Uterus (tissue), 4 donors: ENCODE results near the gene GBE1. TPM values are rescaled to one million over a fixed set of nuclear protein-coding genes. Genes with fewer than 3 reads are reported as not detected.

Source experiments
- DNase-seq, 2 donors: peaks; one replicate each; pipeline ENCODE4 v3.0.0-alpha.2; 2019 to 2020
- H3K27ac ChIP-seq, 2 donors: fragments of 200-600 bp; sonication (generic); 1 replicate in 1 of 2; 2 replicates in 1 of 2; pipeline ENCODE4 v1.5.1; 2016 to 2018
- H3K27me3 ChIP-seq, 2 donors: fragments of 200-600 bp; sonication (generic); one replicate each; pipeline ENCODE4 v1.5.1; 2018 to 2019; ENCODE audit warnings: control low read depth in 1 of 2
- H3K36me3 ChIP-seq, 2 donors: fragments of 200-600 bp; sonication (generic); one replicate each; pipeline ENCODE4 v1.5.1; 2019; ENCODE audit warnings: control low read depth in 1 of 2
- H3K4me1 ChIP-seq, 2 donors: fragments of 200-600 bp; sonication (generic); one replicate each; pipeline ENCODE4 v1.5.1; 2018 to 2019; ENCODE audit warnings: control low read depth in 1 of 2
- H3K4me3 ChIP-seq, 2 donors: fragments of 200-600 bp; sonication (generic); 1 replicate in 1 of 2; 2 replicates in 1 of 2; pipeline ENCODE4 v1.5.1; 2018 to 2019; ENCODE audit warnings: mild to moderate bottlenecking in 1 of 2
- H3K9me3 ChIP-seq, 2 donors: fragments of 200-600 bp; sonication (generic); one replicate each; pipeline ENCODE4 v1.5.1; 2019; ENCODE audit warnings: control low read depth in 1 of 2
- POLR2A ChIP-seq, 2 donors: fragments of 450-650 bp; IDR thresholded peaks; one replicate each; pipeline ENCODE4 v1.6.1; 2016; ENCODE audit warnings: antibody characterized with exemption in 2 of 2, mild to moderate bottlenecking in 1 of 2, moderate library complexity in 1 of 2
- intact Hi-C: fragments of 100-400 bp; cut with DNase I; formaldehyde crosslinking; loops from one replicate; pipeline ENCODE4 v1.15.1; 2023; ENCODE audit warnings: low total_unique reads
- total RNA-seq, 4 donors: library from RNA; depleted of rRNA in 3 of 4; stranded (reverse); fragments of >200 nt in 3 of 4; gene quantifications; one replicate each; pipeline versions ENCODE4 v1.1.0 to v1.2.4, GENCODE V29; 2014 to 2023
- TF ChIP-seq, protein P1 (sequence below), 4 experiments: fragments of 200-600 bp in 2 of 4; fragments of 450-650 bp in 2 of 4; sonication (generic) in 2 of 4; IDR thresholded peaks; one replicate each; pipeline ENCODE4 v1.5.1; 2016 to 2019; ENCODE audit warnings: antibody characterized with exemption in 4 of 4, mild to moderate bottlenecking in 2 of 4, moderate library complexity in 1 of 4
- donor health status: DM: yes; HTN: yes; CAD: no.

Gene GBE1
- total RNA-seq, 4 donors from 2014 or later: 9.2 to 33.8 (median 24.9) TPM

DNA sequence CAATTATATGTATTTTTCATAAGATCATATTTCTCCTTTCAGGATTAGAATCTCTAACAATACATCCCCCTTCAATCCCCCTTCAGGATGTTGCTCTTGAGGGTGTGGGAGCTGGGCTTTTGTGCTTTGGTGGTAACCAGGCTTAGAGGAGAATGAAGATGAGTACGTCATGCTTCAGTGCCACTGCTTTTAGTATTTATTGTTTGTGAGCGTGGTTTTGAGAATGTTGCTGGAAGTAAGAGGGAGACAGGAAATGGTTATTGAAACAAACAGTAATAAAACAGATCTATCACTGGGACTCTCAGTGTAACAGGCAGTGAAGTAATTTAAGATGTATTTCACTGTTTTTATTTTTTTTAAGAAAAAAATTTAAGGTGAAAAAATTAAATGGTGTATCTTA is 35.3 kb downstream of the GBE1 start:
- H3K36me3 ChIP-seq: no peaks in the 10 kb centered on the region
- H3K4me3 ChIP-seq: no peak overlapping the region
- H3K4me1 ChIP-seq: no peaks in the 10 kb centered on the region
- no peaks in the 10 kb centered on the region for H3K9me3 ChIP-seq
- no peak for TF ChIP-seq POLR2A (IDR thresholded peaks at IDR 0.05)
- TF ChIP-seq, protein P1, sequence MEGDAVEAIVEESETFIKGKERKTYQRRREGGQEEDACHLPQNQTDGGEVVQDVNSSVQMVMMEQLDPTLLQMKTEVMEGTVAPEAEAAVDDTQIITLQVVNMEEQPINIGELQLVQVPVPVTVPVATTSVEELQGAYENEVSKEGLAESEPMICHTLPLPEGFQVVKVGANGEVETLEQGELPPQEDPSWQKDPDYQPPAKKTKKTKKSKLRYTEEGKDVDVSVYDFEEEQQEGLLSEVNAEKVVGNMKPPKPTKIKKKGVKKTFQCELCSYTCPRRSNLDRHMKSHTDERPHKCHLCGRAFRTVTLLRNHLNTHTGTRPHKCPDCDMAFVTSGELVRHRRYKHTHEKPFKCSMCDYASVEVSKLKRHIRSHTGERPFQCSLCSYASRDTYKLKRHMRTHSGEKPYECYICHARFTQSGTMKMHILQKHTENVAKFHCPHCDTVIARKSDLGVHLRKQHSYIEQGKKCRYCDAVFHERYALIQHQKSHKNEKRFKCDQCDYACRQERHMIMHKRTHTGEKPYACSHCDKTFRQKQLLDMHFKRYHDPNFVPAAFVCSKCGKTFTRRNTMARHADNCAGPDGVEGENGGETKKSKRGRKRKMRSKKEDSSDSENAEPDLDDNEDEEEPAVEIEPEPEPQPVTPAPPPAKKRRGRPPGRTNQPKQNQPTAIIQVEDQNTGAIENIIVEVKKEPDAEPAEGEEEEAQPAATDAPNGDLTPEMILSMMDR (IDR thresholded peaks at IDR 0.05): no peak
- no peaks in the 10 kb centered on the region for H3K27me3 ChIP-seq
- intact Hi-C loops: no loop called here
- DNase-seq: no peak
- no peak overlapping the region for H3K27ac ChIP-seq

DNA sequence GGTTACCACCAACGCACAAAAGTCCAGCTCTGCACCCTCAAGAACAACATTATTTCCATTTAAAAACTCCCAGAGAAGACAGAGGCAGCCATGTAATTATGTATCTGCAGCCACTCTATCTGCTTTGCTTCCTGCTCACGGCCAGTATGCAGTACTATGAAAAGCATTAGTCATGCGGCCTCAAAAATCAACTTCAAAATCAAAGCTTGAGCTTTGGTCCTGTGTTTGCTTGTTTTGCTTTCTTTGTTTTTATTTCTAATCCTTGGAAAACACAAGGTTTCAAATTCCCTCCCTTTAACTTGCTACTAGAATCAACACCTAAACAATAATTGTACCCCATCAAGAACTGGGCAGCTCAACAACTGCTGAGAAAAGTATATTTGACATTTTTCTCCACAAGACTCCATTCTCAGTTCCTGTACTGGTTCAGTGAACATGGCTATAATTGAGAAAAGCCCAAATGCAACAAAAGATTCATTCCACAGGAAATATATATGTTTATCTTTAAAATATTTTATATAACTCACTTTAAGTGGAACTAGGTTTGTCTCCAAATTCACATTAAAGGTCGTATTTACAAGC is 37.6 kb downstream of the GBE1 start:
- TF ChIP-seq, protein P1 (IDR thresholded peaks at IDR 0.05): no peak
- TF ChIP-seq POLR2A (IDR thresholded peaks at IDR 0.05): no peak
- H3K4me1 ChIP-seq: no peaks in the 10 kb centered on the region
- no peak for DNase-seq
- H3K27me3 ChIP-seq: no peaks in the 10 kb centered on the region
- H3K9me3 ChIP-seq: no peaks in the 10 kb centered on the region
- intact Hi-C loops: no loop called here
- no peak overlapping the region for H3K4me3 ChIP-seq
- H3K36me3 ChIP-seq: no peaks in the 10 kb centered on the region
- H3K27ac ChIP-seq: no peak overlapping the region

DNA sequence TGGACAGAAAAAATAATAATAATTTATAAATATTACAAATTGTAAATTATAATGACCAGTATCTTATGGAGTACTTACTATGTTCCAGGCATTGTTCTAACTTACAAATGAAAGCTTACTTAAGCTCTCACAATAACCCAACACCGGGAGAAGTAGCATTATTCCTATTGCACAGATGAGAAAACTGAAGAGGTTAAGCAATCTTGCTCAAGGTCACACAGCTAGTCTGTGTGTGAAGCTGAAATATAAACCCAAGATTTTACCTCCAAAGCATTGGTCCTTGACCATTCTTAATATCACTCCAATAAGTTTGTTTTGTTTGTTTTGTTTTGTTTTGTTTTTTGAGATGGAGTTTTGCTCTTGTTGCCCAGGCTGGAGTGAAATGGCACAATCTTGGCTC is 43.1 kb downstream of the GBE1 start:
- H3K4me3 ChIP-seq: no peak overlapping the region
- no peaks in the 10 kb centered on the region for H3K36me3 ChIP-seq
- intact Hi-C loops: no loop called here
- DNase-seq: no peak
- H3K27ac ChIP-seq: no peak overlapping the region
- no peaks in the 10 kb centered on the region for H3K4me1 ChIP-seq
- TF ChIP-seq, protein P1 (IDR thresholded peaks at IDR 0.05): no peak
- TF ChIP-seq POLR2A (IDR thresholded peaks at IDR 0.05): no peak
- no peaks in the 10 kb centered on the region for H3K27me3 ChIP-seq
- H3K9me3 ChIP-seq: no peaks in the 10 kb centered on the region

DNA sequence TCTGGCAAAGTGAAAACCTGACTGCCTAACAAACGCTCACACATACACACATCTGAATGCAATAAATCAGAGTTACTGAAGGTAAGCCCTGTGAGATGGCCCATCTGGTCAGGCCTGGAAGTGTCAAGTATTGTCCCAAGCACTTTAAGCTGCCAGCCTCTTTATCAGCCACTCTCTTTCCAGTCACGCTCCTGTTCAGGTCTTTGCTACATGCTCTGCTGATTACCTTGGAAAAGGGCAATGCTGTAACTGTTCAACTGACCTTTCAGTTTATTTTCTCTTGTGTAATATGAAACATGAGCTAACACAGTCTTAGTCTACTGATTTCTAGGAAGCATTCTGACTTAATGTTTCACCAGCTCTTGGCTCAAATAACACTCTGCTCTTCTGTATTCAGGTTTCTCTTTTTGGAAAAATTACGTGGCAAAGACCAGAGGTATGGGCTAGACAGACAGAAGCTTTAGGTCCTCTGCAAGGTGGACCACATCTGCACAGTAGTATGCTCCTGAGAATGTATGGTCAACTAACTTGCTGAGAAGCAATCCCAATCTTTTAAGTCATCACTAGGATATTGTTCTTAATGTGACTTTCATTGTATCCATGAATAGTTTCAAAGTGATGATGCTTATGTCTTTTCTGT is 44.5 kb downstream of the GBE1 start:
- TF ChIP-seq, protein P1 (IDR thresholded peaks at IDR 0.05): no peak
- TF ChIP-seq POLR2A (IDR thresholded peaks at IDR 0.05): no peak
- no peak overlapping the region for H3K27ac ChIP-seq
- no peak overlapping the region for H3K4me3 ChIP-seq
- intact Hi-C loops: no loop called here
- H3K9me3 ChIP-seq: no peaks in the 10 kb centered on the region
- H3K4me1 ChIP-seq: no peaks in the 10 kb centered on the region
- H3K36me3 ChIP-seq: no peaks in the 10 kb centered on the region
- H3K27me3 ChIP-seq: no peaks in the 10 kb centered on the region
- DNase-seq: no peak

DNA sequence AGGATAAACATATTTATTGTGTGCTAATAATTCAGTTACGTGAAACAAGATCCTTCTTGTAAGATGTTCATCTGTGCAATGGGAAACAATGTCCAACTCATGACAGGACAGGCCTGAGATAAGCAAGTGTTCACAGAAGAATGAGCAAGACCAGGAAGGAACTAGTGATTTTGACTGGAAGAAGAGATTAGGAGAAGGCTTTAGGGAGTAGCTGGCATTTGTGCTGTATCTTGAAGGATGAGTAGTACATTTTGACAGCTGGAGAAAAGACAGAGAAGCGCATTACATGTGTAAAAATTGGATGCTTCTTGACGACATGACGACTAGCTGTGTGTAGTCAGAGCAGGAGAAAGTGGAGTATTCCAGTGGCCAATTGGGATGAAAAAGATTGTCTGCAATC is 48.4 kb downstream of the GBE1 start:
- TF ChIP-seq, protein P1 (IDR thresholded peaks at IDR 0.05): no peak
- TF ChIP-seq POLR2A (IDR thresholded peaks at IDR 0.05): no peak
- H3K27me3 ChIP-seq: no peaks in the 10 kb centered on the region
- H3K4me3 ChIP-seq: no peak overlapping the region
- H3K4me1 ChIP-seq: no peaks in the 10 kb centered on the region
- intact Hi-C loops: no loop called here
- no peaks in the 10 kb centered on the region for H3K36me3 ChIP-seq
- no peak for DNase-seq
- no peak overlapping the region for H3K27ac ChIP-seq
- no peaks in the 10 kb centered on the region for H3K9me3 ChIP-seq
